GM21529 (cell line): ENCODE results near the gene PRTG.
"Not testable (repeated sequence)": the region's sequence is repeated elsewhere in the genome, so short reads cannot be mapped to it uniquely, and the experiment has no call there.

Experiments
- ATAC-seq: cut with Tn5 transposase; IDR thresholded peaks from one replicate; pipeline ENCODE4 v1.9.1; 2021; ENCODE audit not compliant: unreplicated experiment

Gene PRTG

DNA sequence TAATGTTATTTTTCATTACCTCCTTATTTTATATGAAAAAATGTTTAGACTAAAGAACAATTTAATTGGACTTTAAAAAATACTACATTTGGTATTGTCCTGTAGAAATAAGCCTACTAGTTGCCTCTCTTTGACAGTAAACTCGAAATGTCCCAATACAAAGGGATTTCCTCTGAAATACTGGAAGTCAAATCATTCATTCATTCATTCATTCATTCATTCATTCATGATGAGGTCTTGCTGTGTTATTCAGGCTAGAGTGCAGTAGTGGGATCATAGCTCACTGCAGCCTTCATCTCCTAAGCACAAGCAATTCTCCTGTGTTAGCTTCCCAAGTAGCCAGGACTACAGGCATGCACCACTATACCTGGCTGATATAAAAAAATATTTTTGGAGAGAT lies 104.2 kb downstream of the PRTG start:
- ATAC-seq, result no peak

DNA sequence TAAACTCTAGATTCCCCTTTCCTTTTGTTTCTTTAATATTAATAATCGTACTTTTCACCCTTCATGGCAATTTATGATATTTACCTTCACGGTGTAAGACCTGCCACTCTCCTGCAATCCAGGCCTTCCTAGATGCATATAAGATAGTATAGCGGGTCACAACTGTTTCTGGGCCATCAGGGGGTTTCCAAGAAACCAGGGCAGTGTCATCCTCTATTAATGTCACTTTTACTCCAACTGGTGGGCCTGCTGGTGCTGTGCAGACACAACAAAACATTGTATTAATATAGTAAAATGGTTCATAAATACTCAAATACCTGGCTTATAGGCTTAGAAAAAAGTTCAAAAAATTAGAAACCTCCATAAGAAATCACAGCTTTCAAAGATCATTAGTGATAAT lies 105.9 kb downstream of the PRTG start:
- no peak for ATAC-seq

DNA sequence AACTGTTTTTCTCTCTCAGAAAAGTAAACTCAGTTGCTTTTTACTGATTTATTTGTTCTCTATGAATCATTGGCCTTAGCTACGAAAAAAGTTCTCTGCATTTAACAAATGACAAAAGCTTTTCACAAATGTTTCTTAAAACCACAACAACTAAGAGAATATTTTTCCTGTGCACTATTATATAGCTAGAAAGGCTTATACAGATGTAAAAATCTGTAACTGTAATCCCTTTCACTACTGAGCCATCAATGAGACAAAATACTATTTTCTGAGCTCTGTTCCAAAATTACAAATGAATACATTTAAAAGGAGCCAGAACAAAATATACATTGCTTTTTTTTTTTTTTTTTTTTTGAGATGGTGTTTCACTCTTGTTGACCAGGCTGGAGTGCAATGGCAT lies 109.2 kb downstream of the PRTG start:
- no peak for ATAC-seq

DNA sequence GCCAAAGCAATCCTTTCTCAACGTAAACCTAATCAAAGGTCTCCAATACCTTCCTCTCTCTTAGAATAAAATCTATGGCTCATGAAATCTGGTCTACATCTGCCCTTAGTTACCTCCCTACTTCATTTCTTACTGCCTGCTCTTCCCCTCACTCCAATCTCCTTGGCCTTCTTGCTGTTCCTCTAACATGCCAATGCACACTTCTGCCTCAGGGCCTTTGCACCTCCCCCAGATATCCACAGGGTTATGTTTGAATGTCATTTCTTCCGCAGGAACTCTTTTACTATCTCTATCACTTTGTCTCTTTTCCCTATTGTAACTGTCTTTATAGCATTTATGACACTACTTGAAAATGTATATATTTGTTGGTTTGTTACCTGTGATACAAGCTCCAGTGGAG lies 110.5 kb downstream of the PRTG start:
- ATAC-seq, result no peak

DNA sequence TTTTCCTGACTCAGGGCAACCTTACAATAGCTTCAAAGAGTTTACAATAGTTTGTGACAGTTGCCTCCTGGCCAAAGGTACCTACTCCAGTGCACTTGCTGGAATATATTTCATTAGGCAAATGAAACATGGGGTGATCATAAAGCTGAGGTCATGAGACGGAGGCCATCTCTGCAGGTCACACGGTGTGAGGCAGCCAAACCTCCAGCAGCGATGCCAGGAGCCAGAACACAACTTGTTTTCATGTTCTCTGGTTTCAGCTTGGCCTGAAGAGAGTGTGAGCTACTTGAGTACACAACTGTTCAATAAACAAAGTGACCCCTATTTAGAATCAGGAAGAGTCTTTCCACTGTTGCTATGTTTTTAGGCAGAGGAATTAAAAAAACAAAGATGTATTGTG lies 112.1 kb downstream of the PRTG start:
- no peak for ATAC-seq

DNA sequence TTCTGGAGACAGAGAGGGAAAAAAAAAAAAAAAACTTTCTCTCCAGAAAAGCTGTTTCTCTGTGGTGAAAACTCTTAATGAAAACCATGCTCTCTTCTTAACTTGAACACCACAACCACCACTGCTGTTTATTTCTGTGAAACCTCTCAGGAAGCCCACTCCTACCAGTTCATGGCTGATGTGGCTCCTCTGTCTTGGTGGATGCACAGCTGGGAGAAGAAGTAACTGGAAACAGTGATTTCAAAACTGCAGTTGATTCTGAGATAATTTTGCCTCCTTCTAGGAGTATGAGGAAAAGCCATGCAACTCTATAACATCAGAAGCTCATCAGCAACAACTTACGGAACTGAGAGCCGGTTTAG lies 114.6 kb downstream of the PRTG start:
- ATAC-seq, result no peak

DNA sequence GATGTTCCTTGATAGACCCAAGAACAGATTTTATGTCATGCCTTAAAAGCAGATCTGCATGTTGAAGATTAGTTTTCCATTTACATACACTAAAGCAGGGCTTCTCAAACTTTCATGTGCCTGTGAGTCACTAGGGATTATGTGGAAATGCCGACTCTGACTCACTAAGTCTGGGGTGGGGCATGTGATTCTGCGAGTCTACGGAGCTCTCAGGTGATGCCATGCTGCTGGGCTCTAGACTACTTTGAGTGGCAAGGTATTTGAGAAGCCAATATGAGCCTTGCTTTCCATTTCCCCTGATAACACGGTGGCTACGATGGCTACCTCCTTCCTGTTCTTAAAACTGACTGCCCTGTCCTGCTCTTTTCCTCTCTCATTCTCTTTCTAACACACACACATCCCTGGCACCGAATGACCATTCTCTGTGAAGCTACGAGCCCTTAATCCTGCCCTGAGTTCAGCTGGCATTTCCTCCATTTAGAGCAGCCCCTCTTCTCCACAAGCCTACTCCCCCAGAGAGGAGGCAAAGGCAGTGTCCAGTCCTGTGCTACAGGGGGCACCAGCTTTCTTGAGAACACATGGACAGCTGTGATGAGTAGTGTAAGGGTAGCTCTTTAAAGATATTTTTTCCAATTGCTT lies 115.1 kb downstream of the PRTG start:
- ATAC-seq, result no peak

- no peak for ATAC-seq
These were observed 123.2 kb downstream of the PRTG start for GRCh38 chr15:55619783-55620182.

- no peak for ATAC-seq
These were observed 124.6 kb downstream of the PRTG start for GRCh38 chr15:55618387-55618786.

DNA sequence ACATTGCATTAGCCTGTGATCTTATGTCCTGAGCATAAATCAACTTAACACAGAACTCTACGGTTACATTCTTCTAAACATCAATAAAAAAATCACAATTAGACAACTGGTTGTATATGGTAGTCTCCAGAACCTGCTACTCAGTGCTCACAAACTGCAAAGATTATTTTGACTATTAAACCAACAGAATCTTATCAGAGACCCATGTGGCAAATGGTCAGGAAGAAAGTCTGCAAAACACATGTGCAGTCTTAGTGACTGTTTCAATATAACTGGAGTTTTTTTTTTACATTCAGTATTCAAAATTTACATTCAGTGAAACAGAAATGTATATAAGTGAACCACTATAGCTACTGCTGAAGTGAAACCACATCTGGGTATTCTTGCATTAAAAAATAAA lies 127.5 kb downstream of the PRTG start:
- no peak for ATAC-seq

DNA sequence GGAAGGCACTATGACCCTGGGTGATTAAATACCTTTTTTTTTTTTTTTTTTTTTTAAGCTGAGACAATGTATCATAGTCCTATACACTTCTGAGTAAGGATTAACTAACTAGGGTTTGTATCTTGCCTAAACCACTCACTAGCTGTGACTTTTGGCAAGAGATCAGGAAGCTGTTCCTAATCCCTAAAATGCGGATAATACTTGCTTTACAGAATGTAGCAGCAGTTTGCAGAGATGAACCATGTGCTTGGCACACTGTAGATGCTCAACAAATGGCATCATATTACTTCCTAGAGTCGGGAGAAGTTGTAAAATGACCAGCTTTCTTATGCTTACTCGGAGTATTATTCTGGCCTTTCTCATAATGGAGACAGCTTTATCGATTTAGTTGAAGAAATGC lies 129.2 kb downstream of the PRTG start:
- no peak for ATAC-seq

- no peak for ATAC-seq
These were observed 136.7 kb downstream of the PRTG start for GRCh38 chr15:55606214-55606613.

GRCh38 chr15:55601374-55601773 lies 141.6 kb downstream of the PRTG start:
- no peak for ATAC-seq

GRCh38 chr15:55599439-55599838 lies 143.5 kb downstream of the PRTG start:
- no peak for ATAC-seq

DNA sequence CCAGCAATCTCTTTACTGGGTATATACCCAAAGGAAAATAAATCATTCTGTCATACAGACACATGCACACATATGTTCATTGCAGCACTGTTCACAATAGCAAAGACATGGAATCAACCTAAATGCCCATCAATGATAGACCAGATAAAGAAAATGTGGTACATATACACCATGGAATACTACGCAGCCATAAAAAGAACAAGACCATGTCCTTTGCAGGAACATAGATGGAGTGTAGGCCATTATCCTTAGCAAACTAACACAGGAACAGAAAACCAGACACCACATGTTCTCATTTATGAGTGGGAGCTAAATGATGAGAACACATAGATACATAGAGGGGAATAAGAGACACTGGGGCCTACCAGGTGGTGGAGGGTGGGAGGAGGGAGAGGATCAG lies 149.9 kb downstream of the PRTG start:
- ATAC-seq, result not testable (repeated sequence)

DNA sequence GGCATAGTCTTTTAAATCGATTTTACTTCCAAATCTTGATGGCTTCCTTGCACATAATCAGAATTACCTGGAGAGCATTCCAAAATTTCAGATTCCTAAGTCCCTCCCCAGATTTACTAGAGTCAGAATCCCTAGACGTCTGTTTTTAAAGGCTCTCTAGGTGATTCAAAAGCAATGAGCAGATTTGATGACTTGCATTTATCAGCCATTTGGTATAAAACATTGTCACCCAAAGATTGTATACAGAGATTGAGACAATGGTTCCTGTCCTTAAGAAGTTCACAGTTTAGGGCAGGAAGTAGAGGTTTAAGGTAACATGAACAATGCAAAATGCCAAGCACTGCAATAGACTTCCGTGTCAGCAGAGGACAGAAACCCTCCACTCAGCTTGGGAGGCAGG lies 152.2 kb downstream of the PRTG start:
- no peak for ATAC-seq

GRCh38 chr15:55589287-55589686 lies 153.7 kb downstream of the PRTG start:
- ATAC-seq, result no peak

DNA sequence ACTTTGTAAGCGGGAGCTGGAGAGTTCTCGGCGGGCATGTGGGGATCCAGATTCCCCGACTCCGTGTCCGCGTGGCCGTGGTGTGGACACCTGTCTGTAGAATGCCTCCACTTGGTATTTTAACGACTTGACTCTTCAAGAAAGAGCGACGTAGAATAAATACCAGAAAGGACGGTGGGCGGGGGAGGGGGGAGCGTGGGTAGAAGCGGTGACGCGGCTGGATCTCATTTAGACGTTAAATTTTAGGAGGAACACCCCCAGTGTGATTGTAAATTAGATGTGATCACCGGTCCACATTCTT lies 154.2 kb downstream of the PRTG start:
- ATAC-seq, result no peak

DNA sequence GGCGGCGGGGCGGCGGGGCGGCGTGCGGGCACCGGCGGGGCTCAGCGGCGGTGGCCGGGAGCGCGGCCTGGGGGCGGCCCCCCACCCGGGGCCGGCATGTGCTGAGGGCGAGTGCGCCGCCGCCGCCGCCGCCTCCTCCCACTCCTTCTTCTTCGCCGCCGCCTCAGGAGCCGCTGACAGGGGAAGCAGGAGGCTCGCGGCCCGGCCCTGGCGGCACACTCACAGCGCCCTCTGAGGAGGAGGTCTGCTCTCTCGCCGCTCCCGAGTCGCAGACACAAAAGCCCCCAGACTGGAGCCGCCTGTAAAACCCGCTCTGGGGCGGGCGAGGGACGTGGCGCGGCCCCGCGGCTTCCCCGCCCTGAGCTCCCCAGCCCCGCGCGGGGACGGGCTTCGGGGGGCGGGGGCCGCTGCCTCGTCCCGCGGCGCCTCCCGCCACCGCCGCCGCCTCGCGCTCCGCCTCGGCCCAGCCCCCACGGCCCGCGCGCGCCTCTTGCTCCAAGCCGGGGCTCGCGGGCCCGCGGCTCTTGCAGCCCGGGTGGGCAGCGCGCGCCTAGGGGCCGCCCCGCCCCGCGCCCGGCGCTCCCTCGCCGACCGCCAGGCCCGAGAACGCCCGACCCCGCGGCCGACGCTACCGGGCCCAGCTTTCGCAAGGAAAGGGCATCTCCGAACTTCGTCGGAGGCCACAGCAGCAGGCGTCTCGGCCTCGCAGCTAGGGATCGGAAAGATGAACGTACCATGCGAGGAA lies 154.7 kb downstream of the PRTG start, which contains the start of gene PYGO1:
Gene PYGO1 (minus strand): TSS at position 276 of the 745 bp plus-strand sequence. CDS start 462 bp downstream, outside the sequence.
- ATAC-seq, result peak; percentile 76

GRCh38 chr15:55587321-55588069 lies 155.5 kb downstream of the PRTG start:
- ATAC-seq, result peak; percentile 34

GRCh38 chr15:55586808-55587207 lies 156.1 kb downstream of the PRTG start:
- no peak for ATAC-seq

- ATAC-seq, result no peak
These were observed 166.0 kb downstream of the PRTG start for GRCh38 chr15:55576943-55577342.
